BLaER1 treated with 17β-estradiol and CSF1 and Interleukin-3, amounts not matched to agents 10 nM and 100 nM (cell line): ENCODE measurements around the gene PGAP6.
"Not testable (repeated sequence)": the region's sequence is repeated elsewhere in the genome, so short reads cannot be mapped to it uniquely, and the experiment has no call there.

Experiments
- H3K27ac ChIP-seq, 11 experiments: shearing (Covaris generic); formaldehyde crosslinking; 2 replicates each; pipeline ENCODE4 v1.8.1; 2022
- H3K27me3 ChIP-seq, 11 experiments: shearing (Covaris generic); formaldehyde crosslinking; 2 replicates each; pipeline ENCODE4 v1.8.1; 2022
- H3K36me3 ChIP-seq, 11 experiments: shearing (Covaris generic); formaldehyde crosslinking; 2 replicates each; pipeline ENCODE4 v1.8.1; 2022
- H3K4me1 ChIP-seq, 10 experiments: shearing (Covaris generic); formaldehyde crosslinking; 2 replicates each; pipeline ENCODE4 v1.8.1; 2022
- H3K4me2 ChIP-seq, 11 experiments: shearing (Covaris generic); formaldehyde crosslinking; 2 replicates each; pipeline ENCODE4 v1.8.1; 2022
- H3K4me3 ChIP-seq, 10 experiments: shearing (Covaris generic); formaldehyde crosslinking; 2 replicates each; pipeline ENCODE4 v1.8.1; 2022
- H3K9ac ChIP-seq, 11 experiments: shearing (Covaris generic); formaldehyde crosslinking; 2 replicates each; pipeline ENCODE4 v1.8.1; 2022
- H3K9me3 ChIP-seq, 11 experiments: shearing (Covaris generic); formaldehyde crosslinking; replicated peaks in 1 of 11; 2 replicates each; pipeline ENCODE4 v1.8.1; 2022
- H4K20me1 ChIP-seq, 11 experiments: shearing (Covaris generic); formaldehyde crosslinking; 2 replicates each; pipeline ENCODE4 v1.8.1; 2022
- Cebpa-rat ChIP-seq, 11 experiments: shearing (Covaris generic); IDR thresholded peaks; 2 replicates each; pipeline ENCODE4 v1.8.1; 2022

PGAP6 gene

DNA sequence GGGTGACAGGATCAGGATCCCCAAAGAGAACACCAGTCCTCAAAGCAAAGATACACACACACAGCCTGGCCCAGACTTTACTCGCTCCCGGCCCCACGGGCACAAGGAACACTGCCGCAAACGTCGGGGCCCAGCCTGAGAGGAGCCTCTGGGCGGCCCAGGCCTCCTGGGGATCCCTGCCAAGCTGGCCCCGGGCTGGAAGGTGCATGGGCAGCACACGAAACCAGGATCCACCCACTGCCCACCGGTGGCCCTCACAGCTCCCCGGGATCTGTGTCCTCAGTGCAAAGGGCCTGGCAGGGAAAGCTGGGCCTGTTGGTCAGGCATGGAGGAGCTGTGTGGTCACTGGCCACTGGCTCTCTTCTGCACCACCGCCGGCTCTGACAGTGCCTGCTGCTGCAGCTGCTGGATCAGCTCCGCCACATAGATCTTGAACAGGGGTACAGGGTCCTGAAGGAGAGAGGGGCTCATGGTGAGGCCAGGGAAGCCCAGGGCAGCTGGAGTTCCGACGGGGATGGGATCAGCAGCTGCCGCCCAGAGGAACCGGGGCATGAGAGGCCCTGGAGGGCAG lies 14.4 kb downstream of the PGAP6 start:
- Histone ChIP-seq H3K9ac (peak overlapping the region in 4 of 11 experiments; percentile 9 to 69 (median 32); a peak in 4 of 22 replicates), H3K4me3 (no peak overlapping the region), H3K36me3 (peaks cover 33 to 51% (median 42%) of the 10 kb centered on the region in 11 experiments), H4K20me1 (peaks cover 0 to 71% (median 46%) of the 10 kb centered on the region in 11 experiments; a peak in 19 of 22 replicates), H3K4me1 (peaks cover 40 to 85% (median 75%) of the 10 kb centered on the region in 10 experiments), H3K27ac (no peak overlapping the region), H3K4me2 (peak overlapping the region in 6 of 11 experiments; percentile 22 to 91 (median 79); a peak in 7 of 22 replicates), H3K27me3 (no peaks in the 10 kb centered on the region; a peak in 1 of 22 replicates), H3K9me3 (no peaks in the 10 kb centered on the region)
- TF ChIP-seq Cebpa-rat (IDR thresholded peaks at IDR 0.05), result no peak

DNA sequence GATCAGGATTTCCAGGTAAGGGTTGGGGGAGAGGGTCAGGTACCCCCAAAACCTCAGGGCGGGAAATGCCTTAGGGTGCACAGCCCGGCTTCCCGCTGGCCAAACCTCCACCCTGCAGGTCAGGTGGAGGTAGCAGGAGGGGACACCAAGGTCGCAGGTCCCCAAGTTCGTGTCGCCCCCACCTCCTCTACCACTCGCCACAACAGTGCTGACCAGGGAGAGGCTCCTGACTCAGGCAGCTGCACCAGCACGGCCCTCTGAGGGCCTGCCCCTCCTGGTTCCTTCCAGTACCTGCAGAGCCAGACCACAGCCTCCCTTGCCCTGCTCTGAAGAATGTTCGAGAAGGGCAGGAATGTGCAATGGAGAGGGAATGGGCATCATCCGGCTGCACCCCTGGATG lies 15.3 kb downstream of the PGAP6 start:
- Histone ChIP-seq H3K4me2 (peak overlapping the region in 9 of 11 experiments; percentile 26 to 91 (median 73); a peak in 17 of 22 replicates), H3K27me3 (no peaks in the 10 kb centered on the region; a peak in 1 of 22 replicates), H4K20me1 (peaks cover 0 to 68% (median 36%) of the 10 kb centered on the region in 11 experiments; a peak in 18 of 22 replicates), H3K4me3 (peak overlapping the region in 1 of 10 experiments; percentile 38; a peak in 2 of 20 replicates), H3K4me1 (peaks cover 33 to 85% (median 71%) of the 10 kb centered on the region in 10 experiments), H3K36me3 (peaks cover 29 to 42% (median 34%) of the 10 kb centered on the region in 11 experiments), H3K9me3 (no peaks in the 10 kb centered on the region), H3K27ac (peak overlapping the region in 4 of 11 experiments; percentile 45 to 61 (median 50); a peak in 7 of 22 replicates), H3K9ac (peak overlapping the region in 8 of 11 experiments; percentile 10 to 69 (median 49); a peak in 13 of 22 replicates)
- no peak for TF ChIP-seq Cebpa-rat (IDR thresholded peaks at IDR 0.05)

DNA sequence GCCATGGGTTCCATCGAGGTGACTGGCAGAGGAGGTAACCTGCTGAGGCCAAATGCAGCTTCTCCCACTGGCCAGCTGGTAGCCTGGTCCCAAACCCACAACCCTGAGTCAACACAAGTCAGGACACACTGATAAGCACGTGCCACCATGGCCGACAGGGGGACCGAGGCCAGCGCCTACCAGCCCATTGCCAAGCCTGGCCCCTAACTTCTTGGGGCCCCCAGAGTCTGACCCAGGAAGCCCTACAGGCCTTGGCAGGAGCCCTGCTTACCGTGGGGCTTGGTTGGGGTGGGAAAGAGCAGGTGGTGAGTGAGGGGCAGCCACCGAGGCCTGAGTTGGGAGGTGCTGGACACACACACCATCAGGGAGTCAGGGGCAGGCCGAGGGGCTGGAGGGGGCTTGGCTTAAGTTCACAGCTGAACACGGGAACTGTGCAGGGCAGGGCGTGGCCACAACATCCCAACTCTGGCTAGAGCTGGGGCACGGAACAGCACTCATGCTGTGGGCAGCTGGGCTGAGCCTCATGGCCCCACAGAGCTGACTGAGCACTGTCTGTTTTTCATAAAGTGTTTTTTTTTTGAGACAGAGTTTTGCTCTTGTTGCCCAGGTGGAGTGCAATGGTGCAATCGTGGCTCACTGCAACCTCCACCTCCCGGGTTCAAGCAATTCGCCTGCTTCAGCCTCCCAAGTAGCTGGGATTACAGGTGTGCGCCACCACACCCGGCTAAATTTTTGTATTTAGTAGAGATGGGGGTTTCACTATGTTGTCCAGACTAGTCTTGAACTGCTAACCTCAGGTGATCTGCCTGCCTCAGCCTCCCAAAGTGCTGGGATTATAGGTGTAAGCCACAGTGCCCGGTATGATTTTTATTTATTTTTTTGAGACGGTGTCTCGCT lies 16.9 kb downstream of the PGAP6 start:
- Histone ChIP-seq H3K9ac (no peak overlapping the region), H3K4me1 (peaks cover 22 to 73% (median 60%) of the 10 kb centered on the region in 10 experiments), H3K4me2 (peak overlapping the region in 7 of 11 experiments; percentile 9 to 91 (median 85); a peak in 8 of 22 replicates), H3K36me3 (peaks cover 29 to 39% (median 34%) of the 10 kb centered on the region in 11 experiments), H3K27ac (no peak overlapping the region), H3K4me3 (no peak overlapping the region), H3K9me3 (no peaks in the 10 kb centered on the region), H4K20me1 (peaks cover 0 to 59% (median 29%) of the 10 kb centered on the region in 11 experiments; a peak in 16 of 22 replicates), H3K27me3 (no peaks in the 10 kb centered on the region; a peak in 1 of 22 replicates)
- TF ChIP-seq Cebpa-rat (IDR thresholded peaks at IDR 0.05), result no peak

DNA sequence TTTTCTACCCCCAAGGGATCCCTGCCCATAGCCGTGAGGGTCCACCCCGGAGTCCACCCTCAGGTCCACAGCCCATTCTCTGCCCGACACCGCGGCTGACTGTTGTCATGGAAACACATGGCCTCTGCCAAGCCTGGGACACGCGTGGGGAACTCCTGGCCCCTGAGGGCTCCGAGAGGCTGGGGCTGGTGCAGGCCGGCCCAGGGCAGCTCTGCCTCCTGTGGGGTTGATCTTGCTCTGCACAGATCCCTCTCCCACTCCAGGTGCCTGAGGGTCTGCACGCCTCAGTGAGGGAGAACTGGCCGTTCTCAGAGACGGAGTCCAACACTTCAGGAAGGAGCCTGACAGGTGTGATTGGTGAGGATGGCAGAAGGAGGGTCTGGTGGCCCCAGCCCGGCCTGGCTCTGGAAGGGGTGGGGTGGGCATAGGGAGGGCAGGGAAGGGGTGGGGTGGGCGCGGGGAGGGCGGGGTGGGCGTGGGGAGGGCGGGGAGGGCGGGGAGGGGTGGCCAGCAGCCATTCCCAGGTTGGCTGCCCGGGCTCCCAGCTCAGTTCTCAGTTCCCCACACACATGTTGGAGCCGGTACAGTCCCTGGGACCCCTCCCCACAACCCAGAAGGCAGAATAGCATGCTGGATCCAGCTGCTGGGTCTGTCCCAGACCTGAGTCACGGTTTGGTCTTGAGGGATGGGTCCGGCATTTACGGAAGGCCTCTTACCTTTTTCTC lies 17.9 kb downstream of the PGAP6 start:
- no peak for TF ChIP-seq Cebpa-rat (IDR thresholded peaks at IDR 0.05)
- no peaks in the 10 kb centered on the region for H3K9me3 ChIP-seq
- H3K4me1 ChIP-seq, result peaks cover 13 to 64% (median 50%) of the 10 kb centered on the region in 10 experiments; a peak in 19 of 20 replicates
- H4K20me1 ChIP-seq, result peaks cover 0 to 50% (median 21%) of the 10 kb centered on the region in 11 experiments; a peak in 16 of 22 replicates
- H3K4me3 ChIP-seq, result no peak overlapping the region
- no peak overlapping the region for H3K27ac ChIP-seq
- 0 out of 22 replicates have a peak overlapping the region, but pooled peaks of 2 of the 11 experiments have one; percentile 15 to 23 for H3K9ac ChIP-seq
- peaks cover 24 to 33% (median 29%) of the 10 kb centered on the region in 11 experiments for H3K36me3 ChIP-seq
- no peaks in the 10 kb centered on the region; a peak in 1 of 22 replicates for H3K27me3 ChIP-seq
- H3K4me2 ChIP-seq, result peak overlapping the region in 10 of 11 experiments; percentile 37 to 91 (median 69); a peak in 15 of 22 replicates

DNA sequence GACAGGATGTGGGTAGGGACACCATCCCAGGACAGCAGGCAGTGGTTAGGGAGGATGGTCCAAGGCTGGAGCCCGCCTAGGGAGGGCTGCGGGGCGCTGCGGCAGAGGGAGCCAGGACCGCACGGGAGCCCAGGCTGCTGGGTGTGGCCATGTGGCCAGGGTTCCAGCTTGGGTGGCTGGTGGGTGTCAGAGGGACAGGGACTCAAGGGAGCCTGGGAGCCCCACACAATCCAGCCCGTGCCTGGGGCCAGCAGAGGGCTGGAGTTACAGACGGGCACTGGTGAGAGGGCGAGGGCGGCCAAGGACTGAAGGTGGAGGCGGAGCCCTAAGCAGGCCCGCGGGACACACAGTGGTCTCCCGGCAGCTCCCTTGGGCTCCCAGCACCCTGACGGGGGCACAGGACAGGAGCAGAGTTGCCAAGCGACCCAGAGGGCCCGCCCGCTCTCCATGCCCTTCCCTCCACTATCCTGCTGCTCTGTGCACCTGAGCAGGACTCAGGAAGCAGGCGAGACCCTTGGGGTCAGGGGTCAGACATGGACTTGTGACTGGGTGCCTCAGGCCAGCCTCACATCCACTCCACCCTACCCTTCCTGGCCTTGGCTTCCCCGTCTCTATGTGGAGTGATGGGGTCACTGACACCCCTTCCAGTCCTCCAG lies 18.5 kb downstream of the PGAP6 start:
- Histone ChIP-seq H3K4me3 (no peak overlapping the region), H3K27me3 (no peaks in the 10 kb centered on the region; a peak in 1 of 22 replicates), H3K27ac (no peak overlapping the region), H3K4me1 (peaks cover 13 to 62% (median 48%) of the 10 kb centered on the region in 10 experiments; a peak in 19 of 20 replicates), H3K36me3 (peaks cover 17 to 26% (median 22%) of the 10 kb centered on the region in 11 experiments), H3K4me2 (peak overlapping the region; percentile 37 to 88 (median 65)), H3K9me3 (no peaks in the 10 kb centered on the region), H4K20me1 (peaks cover 0 to 45% (median 21%) of the 10 kb centered on the region in 11 experiments; a peak in 14 of 22 replicates), H3K9ac (peak overlapping the region in 2 of 11 experiments; percentile 15 to 23; a peak in 1 of 22 replicates)
- no peak for TF ChIP-seq Cebpa-rat (IDR thresholded peaks at IDR 0.05)

DNA sequence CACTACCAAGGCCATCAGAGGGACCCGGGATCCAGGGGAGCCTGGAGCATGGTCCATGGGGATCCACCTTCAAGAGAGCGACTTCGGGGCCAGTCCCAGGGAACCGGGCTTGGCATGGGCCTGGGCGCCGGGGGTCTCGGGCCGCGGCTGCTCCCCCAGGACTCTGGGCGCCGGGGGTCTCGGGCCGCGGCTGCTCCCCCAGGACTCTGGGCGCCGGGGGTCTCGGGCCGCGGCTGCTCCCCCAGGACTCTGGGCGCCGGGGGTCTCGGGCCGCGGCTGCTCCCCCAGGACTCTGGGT lies 19.1 kb downstream of the PGAP6 start:
- peaks cover 12 to 21% (median 17%) of the 10 kb centered on the region in 11 experiments for H3K36me3 ChIP-seq
- peak overlapping the region; percentile 37 to 88 (median 65) for H3K4me2 ChIP-seq
- H3K9me3 ChIP-seq, H3K4me3 ChIP-seq, H3K27ac ChIP-seq, H3K27me3 ChIP-seq: not testable (repeated sequence)
- peaks cover 0 to 39% (median 16%) of the 10 kb centered on the region in 11 experiments; a peak in 11 of 22 replicates for H4K20me1 ChIP-seq
- H3K9ac ChIP-seq, result peak overlapping the region in 2 of 11 experiments; percentile 23 to 26; a peak in 1 of 22 replicates
- H3K4me1 ChIP-seq, result peaks cover 13 to 60% (median 46%) of the 10 kb centered on the region in 10 experiments; a peak in 19 of 20 replicates

DNA sequence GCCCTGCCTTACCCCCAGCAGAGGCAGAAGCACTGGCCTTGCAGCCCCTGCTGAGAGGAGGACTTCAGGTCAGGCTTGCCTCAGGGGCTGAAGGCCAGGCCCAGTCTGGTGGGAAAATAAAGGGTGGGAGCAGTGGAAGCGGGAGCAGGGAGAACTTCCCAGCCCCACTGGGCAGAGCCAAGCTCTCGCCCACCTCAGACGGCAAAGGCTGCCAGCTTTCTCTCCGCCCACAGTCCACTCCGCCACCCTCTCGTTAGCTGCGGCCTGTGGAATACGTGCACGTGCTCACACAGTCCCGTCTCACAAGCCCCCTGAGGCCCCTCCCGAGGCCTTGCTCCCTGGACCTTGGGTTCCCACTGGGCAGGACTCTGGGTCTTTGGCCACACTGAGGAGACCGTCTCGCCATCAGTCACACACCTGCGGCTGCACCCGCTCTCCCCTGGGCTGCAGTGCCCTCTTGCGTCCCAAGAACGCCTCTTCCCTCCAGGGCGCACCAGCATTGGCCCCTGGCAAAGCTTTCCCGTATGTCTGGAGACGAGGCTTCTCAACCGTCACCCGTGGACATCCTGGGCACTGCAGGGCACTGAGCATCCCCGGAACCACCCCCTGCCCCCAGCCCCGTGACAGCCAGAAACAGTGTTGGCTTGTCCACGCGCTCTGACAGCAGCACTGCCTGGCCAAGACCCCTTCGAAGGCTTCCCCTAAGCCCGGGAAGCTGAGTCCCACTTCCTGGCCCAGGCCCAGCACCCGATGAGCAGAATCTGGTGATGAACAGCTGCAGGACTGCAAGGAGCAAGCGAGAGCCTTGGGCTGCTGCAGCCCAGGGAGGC lies 19.7 kb downstream of the PGAP6 start:
- no peak for TF ChIP-seq Cebpa-rat (IDR thresholded peaks at IDR 0.05)
- Histone ChIP-seq H3K9me3 (no peaks in the 10 kb centered on the region), H3K36me3 (peaks cover 6 to 15% (median 11%) of the 10 kb centered on the region in 11 experiments), H4K20me1 (peaks cover 0 to 37% (median 13%) of the 10 kb centered on the region in 11 experiments; a peak in 11 of 22 replicates), H3K4me3 (no peak overlapping the region), H3K27me3 (no peaks in the 10 kb centered on the region; a peak in 1 of 22 replicates), H3K4me2 (peak overlapping the region; percentile 37 to 88 (median 65)), H3K27ac (no peak overlapping the region), H3K9ac (0 out of 22 replicates have a peak overlapping the region, but pooled peaks of 2 of the 11 experiments have one; percentile 23 to 26), H3K4me1 (peaks cover 13 to 54% (median 40%) of the 10 kb centered on the region in 10 experiments; a peak in 19 of 20 replicates)
